Measurements from ENCODE around the gene RPS14.
"Not testable (repeated sequence)": the region's sequence is repeated elsewhere in the genome, so short reads cannot be mapped to it uniquely, and the experiment has no call there.

GRCh38 chr5:150413902-150414790 lies 35.4 kb downstream of the RPS14 start:
- not testable (repeated sequence) for TF ChIP-seq CTCF (IDR thresholded peaks at IDR 0.05; ENCODE audit: poor library complexity, severe bottlenecking); EP300 (conservative IDR thresholded peaks at IDR 0.05; ENCODE audit: poor library complexity, severe bottlenecking); EZH2 (IDR thresholded peaks at IDR 0.05; ENCODE audit: borderline replicate concordance, insufficient read depth, low read length, poor library complexity, severe bottlenecking); TAF1 (IDR thresholded peaks at IDR 0.05; ENCODE audit: low read depth); SMC3 (conservative IDR thresholded peaks at IDR 0.05; ENCODE audit: poor library complexity); REST (IDR thresholded peaks at IDR 0.05; ENCODE audit: borderline replicate concordance); POLR2AphosphoS5 (IDR thresholded peaks at IDR 0.05); MXI1 (conservative IDR thresholded peaks at IDR 0.05; ENCODE audit: poor library complexity, severe bottlenecking); RAD21 (conservative IDR thresholded peaks at IDR 0.05)

Data from neural cell (in vitro differentiated cells).